Activated T-helper 17 cell treated with anti-CD3 and anti-CD28 coated beads, Interleukin-2, amount 50 U/mL, for 72 hours (primary cell): ENCODE data around the gene ARID3A. TPM values are rescaled to one million over a fixed set of nuclear protein-coding genes. Genes with fewer than 3 reads are reported as not detected.
"Not testable (repeated sequence)": the region's sequence is repeated elsewhere in the genome, so short reads cannot be mapped to it uniquely, and the experiment has no call there.

ENCODE experiments used
- ATAC-seq: fragments of 150-1000 bp; cut with Tn5 transposase; replicated peaks from 2 replicates; pipeline ENCODE4 v1.10.0; 2021; ENCODE audit warnings: mild to moderate bottlenecking, moderate library complexity
- H3K27ac Mint-ChIP-seq: one replicate; pipeline ENCODE4 v1.8.0; 2022; ENCODE audit warnings: mixed read lengths
- H3K27me3 Mint-ChIP-seq: one replicate; pipeline ENCODE4 v1.8.0; 2022; ENCODE audit warnings: mixed read lengths
- H3K36me3 Mint-ChIP-seq: one replicate; pipeline ENCODE4 v1.8.0; 2022; ENCODE audit warnings: low read depth, mild to moderate bottlenecking, mixed read lengths
- H3K4me1 Mint-ChIP-seq: one replicate; pipeline ENCODE4 v1.8.0; 2022; ENCODE audit warnings: mixed read lengths
- H3K4me3 Mint-ChIP-seq: one replicate; pipeline ENCODE4 v1.8.0; 2022; ENCODE audit warnings: mild to moderate bottlenecking, mixed read lengths
- H3K9me3 Mint-ChIP-seq: one replicate; pipeline ENCODE4 v1.8.0; 2022; ENCODE audit warnings: mixed read lengths
- total RNA-seq, 2 donors: library from RNA; stranded (reverse); gene quantifications; one replicate each; pipeline ENCODE4 v1.2.3, GENCODE V29; 2022

The ARID3A gene
- total RNA-seq, 2 donors from 2014 or later = 50.3 to 79.3 TPM

GRCh38 chr19:887599-887998 is 38.2 kb upstream of the ARID3A start:
- Mint-ChIP-seq H3K4me3 (peak overlapping the region; percentile 6), H3K36me3 (peaks cover 42% of the 10 kb centered on the region), H3K4me1 (no peaks in the 10 kb centered on the region), H3K9me3 (no peaks in the 10 kb centered on the region), H3K27ac (no peak overlapping the region), H3K27me3 (no peaks in the 10 kb centered on the region)
- ATAC-seq = no peak

GRCh38 chr19:888581-889385 is 37.1 kb upstream of the ARID3A start:
- Mint-ChIP-seq H3K9me3 (no peaks in the 10 kb centered on the region), H3K27ac (peak overlapping the region; percentile 25), H3K4me1 (peaks cover 5% of the 10 kb centered on the region), H3K27me3 (no peaks in the 10 kb centered on the region), H3K4me3 (peak overlapping the region; percentile 31), H3K36me3 (peaks cover 45% of the 10 kb centered on the region)
- peak; percentile 17 for ATAC-seq

- Mint-ChIP-seq H3K36me3 (peaks cover 42% of the 10 kb centered on the region), H3K27ac (no peak overlapping the region), H3K4me1 (peaks cover 5% of the 10 kb centered on the region), H3K4me3 (no peak overlapping the region), H3K9me3 (no peaks in the 10 kb centered on the region), H3K27me3 (no peaks in the 10 kb centered on the region)
- no peak for ATAC-seq
Measured at GRCh38 chr19:889662-890295, 36.1 kb upstream of the ARID3A start.

GRCh38 chr19:890831-891230 is 35.0 kb upstream of the ARID3A start:
- peak overlapping the region; percentile 66 for H3K4me3 Mint-ChIP-seq
- no peaks in the 10 kb centered on the region for H3K27me3 Mint-ChIP-seq
- peak overlapping the region; percentile 30 for H3K27ac Mint-ChIP-seq
- H3K36me3 Mint-ChIP-seq = peaks cover 33% of the 10 kb centered on the region
- no peaks in the 10 kb centered on the region for H3K9me3 Mint-ChIP-seq
- peaks cover 5% of the 10 kb centered on the region for H3K4me1 Mint-ChIP-seq
- no peak for ATAC-seq

- not testable (repeated sequence) for H3K4me1 Mint-ChIP-seq, ATAC-seq, H3K9me3 Mint-ChIP-seq, H3K27me3 Mint-ChIP-seq
- peaks cover 38% of the 10 kb centered on the region for H3K36me3 Mint-ChIP-seq
- peak overlapping the region; percentile 85 for H3K4me3 Mint-ChIP-seq
- peak overlapping the region; percentile 99 for H3K27ac Mint-ChIP-seq
Measured at GRCh38 chr19:891421-892200, 34.2 kb upstream of the ARID3A start.

GRCh38 chr19:892243-892893 is 33.5 kb upstream of the ARID3A start:
- peak overlapping the region; percentile 85 for H3K4me3 Mint-ChIP-seq
- H3K27ac Mint-ChIP-seq = peak overlapping the region; percentile 99
- no peaks in the 10 kb centered on the region for H3K27me3 Mint-ChIP-seq
- no peak for ATAC-seq
- H3K9me3 Mint-ChIP-seq = no peaks in the 10 kb centered on the region
- H3K36me3 Mint-ChIP-seq = peaks cover 38% of the 10 kb centered on the region
- H3K4me1 Mint-ChIP-seq = peaks cover 5% of the 10 kb centered on the region

- Mint-ChIP-seq H3K9me3 (no peaks in the 10 kb centered on the region), H3K4me1 (peaks cover 5% of the 10 kb centered on the region), H3K27ac (peak within 1 kb of the TSS; percentile 99), H3K36me3 (peaks cover 38% of the 10 kb centered on the region), H3K4me3 (peak within 1 kb of the TSS; percentile 85), H3K27me3 (no peaks in the 10 kb centered on the region)
- ATAC-seq = peak; percentile 94
Measured at GRCh38 chr19:892894-893689, 32.7 kb upstream of the ARID3A start, which contains the start of the genes MED16 and RNU6-9. TSS of gene MED16 (minus strand) at chr19:893187. CDS start at chr19:891131, 2,056 bp downstream. TSS of gene RNU6-9 (plus strand) at chr19:893484.

GRCh38 chr19:896434-896833 is 29.4 kb upstream of the ARID3A start:
- Mint-ChIP-seq H3K27ac (no peak overlapping the region), H3K36me3 (peaks cover 54% of the 10 kb centered on the region)

GRCh38 chr19:896999-897398 is 28.8 kb upstream of the ARID3A start:
- no peaks in the 10 kb centered on the region for H3K9me3 Mint-ChIP-seq
- no peak overlapping the region for H3K4me3 Mint-ChIP-seq
- H3K4me1 Mint-ChIP-seq = peaks cover 5% of the 10 kb centered on the region
- no peaks in the 10 kb centered on the region for H3K27me3 Mint-ChIP-seq
- no peak for ATAC-seq
- no peak overlapping the region for H3K27ac Mint-ChIP-seq
- H3K36me3 Mint-ChIP-seq = peaks cover 57% of the 10 kb centered on the region

More at GRCh38 chr19:896434-896833, 29.4 kb upstream of the ARID3A start:
- no peaks in the 10 kb centered on the region for H3K27me3 Mint-ChIP-seq
- H3K4me3 Mint-ChIP-seq = no peak overlapping the region
- ATAC-seq = no peak
- peaks cover 5% of the 10 kb centered on the region for H3K4me1 Mint-ChIP-seq
- H3K9me3 Mint-ChIP-seq = no peaks in the 10 kb centered on the region

- Mint-ChIP-seq H3K27ac (no peak overlapping the region), H3K36me3 (peaks cover 62% of the 10 kb centered on the region), H3K4me3 (no peak overlapping the region), H3K4me1 (peaks cover 5% of the 10 kb centered on the region), H3K27me3 (no peaks in the 10 kb centered on the region), H3K9me3 (no peaks in the 10 kb centered on the region)
- no peak for ATAC-seq
Measured at GRCh38 chr19:897442-898039, 28.3 kb upstream of the ARID3A start.

- no peak for ATAC-seq
- Mint-ChIP-seq H3K27me3 (no peaks in the 10 kb centered on the region), H3K36me3 (peaks cover 59% of the 10 kb centered on the region), H3K4me1 (no peaks in the 10 kb centered on the region), H3K9me3 (no peaks in the 10 kb centered on the region), H3K27ac (no peak overlapping the region), H3K4me3 (no peak overlapping the region)
Measured at GRCh38 chr19:898663-899062, 27.2 kb upstream of the ARID3A start.

- no peaks in the 10 kb centered on the region for H3K9me3 Mint-ChIP-seq
- no peak for ATAC-seq
- peaks cover 65% of the 10 kb centered on the region for H3K36me3 Mint-ChIP-seq
- no peak overlapping the region for H3K4me3 Mint-ChIP-seq
- no peaks in the 10 kb centered on the region for H3K27me3 Mint-ChIP-seq
- H3K27ac Mint-ChIP-seq = no peak overlapping the region
- H3K4me1 Mint-ChIP-seq = no peaks in the 10 kb centered on the region
Measured at GRCh38 chr19:899336-900042, 26.3 kb upstream of the ARID3A start.

- peak; percentile 38 for ATAC-seq
- peaks cover 68% of the 10 kb centered on the region for H3K36me3 Mint-ChIP-seq
- H3K27me3 Mint-ChIP-seq = no peaks in the 10 kb centered on the region
- no peak overlapping the region for H3K27ac Mint-ChIP-seq
- no peak overlapping the region for H3K4me3 Mint-ChIP-seq
- H3K4me1 Mint-ChIP-seq = no peaks in the 10 kb centered on the region
- H3K9me3 Mint-ChIP-seq = no peaks in the 10 kb centered on the region
Measured at GRCh38 chr19:900043-900301, 25.9 kb upstream of the ARID3A start.
